NCI-H69 (cell line): ENCODE results near the gene GBP2.

ENCODE experiments used
- DNase-seq: peaks from one replicate; lab custom pipeline; 2025; lab: John Stamatoyannopoulos, UW

GBP2 gene

DNA sequence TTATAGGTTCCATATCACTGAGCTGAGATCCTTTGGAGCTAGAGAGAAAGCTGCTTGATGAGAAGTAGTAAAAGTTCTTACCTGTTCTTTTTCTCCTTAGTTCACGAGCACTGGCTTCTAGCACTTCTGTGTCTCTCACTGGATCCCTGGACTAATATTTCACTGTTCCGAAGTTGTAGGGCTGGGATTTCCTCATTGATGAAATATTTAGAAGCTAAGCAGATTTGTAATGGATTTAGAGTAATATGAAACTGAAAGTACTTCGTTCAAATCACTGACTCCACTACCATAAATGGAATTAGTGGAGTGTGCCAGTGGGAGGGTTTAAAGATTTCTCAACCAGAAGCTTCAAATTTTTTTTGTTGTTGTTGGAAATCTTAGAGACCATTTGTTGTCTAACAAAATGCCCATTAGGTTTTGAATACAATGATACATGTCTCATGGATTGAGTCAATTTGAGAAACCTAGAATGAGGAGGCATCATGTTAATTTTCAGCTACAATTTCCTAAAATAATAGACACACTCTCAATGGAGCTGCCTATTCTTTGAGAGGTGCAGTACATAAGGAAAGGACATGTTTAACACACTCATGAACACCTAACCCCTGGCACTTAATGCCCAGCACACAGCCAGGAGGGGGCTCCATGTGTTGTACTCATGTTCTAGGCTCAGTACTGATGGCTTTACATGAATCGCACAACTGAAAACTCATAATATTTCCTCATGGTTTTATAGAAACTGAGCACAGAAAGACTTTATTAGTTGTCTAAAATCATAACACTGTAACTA, 60.6 kb downstream of the GBP2 start, which contains the start of gene GBP1:
TSS of gene GBP1 (minus strand) at position 130 of the 790 bp plus-strand sequence. CDS start 1,974 bp downstream, outside the sequence.
- DNase-seq, result peak; percentile 5

- peak; percentile 3 for DNase-seq
Observed at GRCh38 chr1:89064632-89065031, 61.3 kb downstream of the GBP2 start.

GRCh38 chr1:89063094-89063493, 62.8 kb downstream of the GBP2 start:
- DNase-seq, result no peak

DNA sequence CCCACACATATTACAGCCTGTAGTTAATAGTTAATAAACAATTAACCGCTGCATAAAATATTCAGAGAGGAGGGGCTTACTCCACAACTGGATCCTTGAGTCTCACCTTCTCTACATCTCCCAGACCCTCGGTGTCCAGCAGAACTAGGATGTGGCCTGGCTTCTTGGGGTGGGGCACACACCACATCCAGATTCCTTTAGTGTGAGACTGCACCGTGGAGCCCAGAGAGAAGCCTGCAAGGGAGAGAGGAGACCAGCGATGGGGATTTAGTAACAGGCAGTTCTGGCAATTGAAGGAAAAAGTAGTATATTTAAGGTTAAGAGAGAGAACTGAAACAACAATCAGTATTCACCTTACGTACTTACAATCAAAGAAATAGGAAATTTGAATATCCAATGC, 65.8 kb downstream of the GBP2 start:
- no peak for DNase-seq
